Measurements from ENCODE around the gene ALKBH2.

Gene ALKBH2

DNA sequence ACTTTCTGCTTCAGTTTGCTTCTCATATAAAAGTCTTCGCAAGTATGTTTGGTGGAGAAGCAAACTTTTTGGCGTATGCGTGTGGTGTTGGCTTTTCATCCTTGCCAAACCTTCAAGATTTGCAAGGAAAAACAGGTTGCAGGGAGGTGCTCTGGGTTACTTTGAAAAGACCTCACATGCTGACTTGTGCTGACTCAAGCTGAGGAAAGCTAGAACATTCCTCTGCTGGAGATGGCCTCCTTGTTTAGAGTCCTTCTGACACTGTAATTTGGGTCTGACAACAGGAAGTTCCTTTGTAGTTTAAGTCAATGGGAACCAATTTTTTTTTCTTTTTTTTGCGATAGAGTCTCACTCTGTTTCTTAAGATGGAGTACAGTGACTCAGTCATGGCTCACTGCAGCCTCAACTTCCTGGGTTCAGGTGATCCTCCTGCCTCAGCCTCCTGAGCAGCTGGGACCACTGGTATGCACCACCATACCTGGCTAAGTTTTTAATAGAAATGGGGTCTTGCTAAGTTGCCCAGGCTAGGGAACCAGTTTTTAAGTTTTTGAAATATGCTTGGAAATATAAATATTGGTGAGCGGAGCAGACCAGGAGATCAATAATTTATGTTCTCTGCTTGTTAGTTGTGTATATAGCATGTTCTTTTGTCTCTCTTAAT, 20.5 kb upstream of the ALKBH2 start:
- no peak for DNase-seq

- no peak for DNase-seq
Measured at GRCh38 chr12:109112720-109113465, 19.6 kb upstream of the ALKBH2 start.

GRCh38 chr12:109110988-109111495, 17.8 kb upstream of the ALKBH2 start:
- DNase-seq, result peak; percentile 79

- DNase-seq, result no peak
Measured at GRCh38 chr12:109109746-109110350, 16.6 kb upstream of the ALKBH2 start.

- no peak for DNase-seq
Measured at GRCh38 chr12:109105176-109105575, 11.9 kb upstream of the ALKBH2 start.

DNA sequence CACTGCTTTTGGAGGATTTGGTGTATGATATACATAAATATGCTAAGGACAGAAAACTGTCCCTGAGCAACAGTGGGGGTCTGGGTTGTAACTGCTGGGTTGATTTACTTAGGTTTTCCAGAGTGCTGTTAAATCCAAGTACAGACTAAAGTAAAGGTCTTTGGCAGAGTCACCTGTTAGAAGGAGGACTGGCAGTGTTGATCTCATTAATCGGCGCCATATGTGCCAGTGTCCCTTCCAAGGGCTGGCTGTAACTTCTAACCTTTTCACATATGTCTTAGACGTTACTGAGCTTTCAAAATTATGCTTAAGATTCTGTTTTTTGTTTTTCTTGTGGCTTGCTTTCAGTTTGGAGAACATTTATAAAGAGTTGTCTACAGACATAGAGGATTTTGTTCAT, 9.2 kb upstream of the ALKBH2 start:
- DNase-seq, result no peak

DNA sequence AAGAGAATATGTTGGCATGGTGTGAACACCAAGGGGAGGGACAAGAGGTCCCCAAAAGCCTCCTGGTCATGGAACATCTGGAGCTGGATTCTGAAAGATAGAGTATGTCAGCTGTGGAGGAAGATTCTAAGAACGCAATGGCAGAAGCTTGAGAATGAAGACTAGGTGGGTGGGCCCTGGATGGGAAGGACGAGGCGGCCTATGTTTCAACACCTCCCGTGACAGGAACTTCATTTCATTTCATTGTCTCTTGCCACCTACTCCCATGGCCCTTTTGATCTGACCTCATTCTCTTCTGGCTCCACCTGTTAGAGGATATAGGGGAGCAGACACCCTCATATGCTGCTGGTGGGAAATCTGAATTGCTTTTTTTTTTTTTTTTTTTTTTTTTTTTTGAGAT, 7.5 kb upstream of the ALKBH2 start:
- no peak for DNase-seq

DNA sequence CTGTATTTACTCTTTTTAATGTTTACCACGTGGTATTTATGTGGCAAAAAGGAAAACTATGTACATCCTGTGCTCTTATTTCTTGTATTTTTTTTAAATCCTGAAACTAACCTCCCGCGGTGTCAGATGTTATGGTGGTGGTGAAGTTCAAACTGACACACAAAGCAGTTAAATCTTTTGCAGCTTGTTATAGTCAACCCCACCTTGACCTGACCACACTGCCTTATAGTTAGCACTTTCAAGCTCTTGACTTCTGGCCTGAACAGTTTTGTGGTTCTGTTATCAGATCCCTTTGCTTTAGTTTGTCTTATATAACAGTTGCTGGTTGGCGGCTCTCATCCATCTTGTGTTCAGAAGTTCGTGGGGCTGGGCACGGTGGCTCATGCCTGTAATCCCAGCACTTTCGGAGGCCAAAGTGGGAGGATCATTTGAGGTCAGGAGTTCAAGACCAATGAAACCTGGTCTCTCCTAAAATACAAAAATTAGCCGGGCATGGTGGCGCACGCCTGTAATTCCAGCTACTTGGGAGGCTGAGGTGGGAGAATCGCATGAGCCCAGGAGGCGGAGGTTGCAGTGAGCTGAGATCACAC, 6.3 kb upstream of the ALKBH2 start:
- DNase-seq, result no peak

DNA sequence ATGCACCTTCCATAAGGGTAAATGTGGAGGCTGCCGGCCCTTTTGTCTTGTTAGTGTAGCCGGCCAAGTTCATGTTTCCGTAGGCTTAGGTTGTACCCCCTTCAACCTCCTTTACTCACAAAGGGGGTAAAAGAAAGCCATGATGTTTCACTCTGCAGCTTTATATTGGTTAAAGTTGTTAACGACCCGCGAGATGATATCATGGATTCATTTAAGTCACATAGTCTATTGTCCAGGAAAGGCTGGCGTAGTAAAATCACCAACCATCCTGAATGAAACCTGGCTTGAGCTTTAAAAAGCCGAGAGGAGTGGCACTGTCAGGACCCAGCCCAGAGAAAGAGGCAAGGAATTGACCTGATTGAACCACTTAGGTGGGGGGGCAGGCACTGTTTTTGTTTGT, 5.4 kb upstream of the ALKBH2 start:
- DNase-seq, result peak; percentile 12

DNA sequence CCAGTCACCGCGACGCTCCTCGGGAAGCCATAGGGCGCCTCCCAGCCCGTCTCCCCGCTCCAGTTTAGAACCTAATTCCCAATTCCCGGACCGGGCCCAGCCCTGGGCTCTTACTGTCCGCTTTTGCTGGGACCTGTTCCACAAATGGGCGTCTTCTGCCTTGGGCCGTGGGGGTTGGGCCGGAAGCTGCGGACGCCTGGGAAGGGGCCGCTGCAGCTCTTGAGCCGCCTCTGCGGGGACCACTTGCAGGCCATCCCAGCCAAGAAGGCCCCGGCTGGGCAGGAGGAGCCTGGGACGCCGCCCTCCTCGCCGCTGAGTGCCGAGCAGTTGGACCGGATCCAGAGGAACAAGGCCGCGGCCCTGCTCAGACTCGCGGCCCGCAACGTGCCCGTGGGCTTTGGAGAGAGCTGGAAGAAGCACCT, 4.9 kb upstream of the ALKBH2 start:
- DNase-seq, result peak; percentile 53

GRCh38 chr12:109097435-109098182, 4.3 kb upstream of the ALKBH2 start, which contains the start of gene UNG:
Gene UNG (plus strand): TSS chr12:109097597. CDS start chr12:109097680, 83 bp downstream.
- DNase-seq, result peak; percentile 96

DNA sequence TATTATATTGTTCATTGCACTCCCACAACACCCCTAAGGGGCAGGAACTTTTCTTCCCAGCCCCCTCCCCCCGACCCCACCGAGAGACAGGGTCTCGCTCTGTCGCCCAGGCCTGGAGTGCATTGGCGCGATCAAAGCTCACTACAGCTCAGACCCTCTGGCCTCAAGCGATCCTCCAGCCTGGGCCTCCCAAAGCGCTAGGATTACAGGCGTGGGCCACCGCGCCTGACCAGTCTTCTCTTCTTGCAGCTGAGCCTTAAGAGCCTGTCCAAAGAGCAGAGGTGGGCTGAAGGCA, 3.8 kb upstream of the ALKBH2 start:
- DNase-seq, result no peak

- peak; percentile 7 for DNase-seq
Measured at GRCh38 chr12:109092497-109093021, 713 bp downstream of the ALKBH2 start.

- no peak for DNase-seq
Measured at GRCh38 chr12:109089683-109090082, 3.6 kb downstream of the ALKBH2 start.

GRCh38 chr12:109088818-109089217, 4.5 kb downstream of the ALKBH2 start:
- DNase-seq, result peak; percentile 12

GRCh38 chr12:109087250-109087649, 6.0 kb downstream of the ALKBH2 start:
- no peak for DNase-seq

- DNase-seq, result no peak
Measured at GRCh38 chr12:109085590-109085989, 7.7 kb downstream of the ALKBH2 start.

DNA sequence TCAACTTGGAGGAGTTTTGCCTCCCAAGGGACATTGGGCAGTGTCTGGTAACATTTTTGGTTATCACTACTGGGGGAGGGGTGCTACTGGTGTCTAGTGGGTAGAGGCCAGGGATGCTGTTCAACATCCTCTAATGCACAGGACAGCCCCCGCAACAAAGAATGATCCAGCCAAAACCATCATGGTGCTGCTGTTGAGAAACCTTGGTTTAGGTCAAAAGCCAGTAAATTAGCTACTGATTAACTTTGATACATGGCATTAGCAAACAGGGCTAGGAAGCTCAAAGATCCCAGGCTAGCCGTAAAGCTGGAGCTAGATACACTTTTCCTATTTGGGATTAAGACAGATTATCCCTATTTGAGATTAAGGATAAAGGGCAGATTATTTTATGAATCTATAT, 8.8 kb downstream of the ALKBH2 start:
- no peak for DNase-seq

- no peak for DNase-seq
Measured at GRCh38 chr12:109082751-109083150, 10.5 kb downstream of the ALKBH2 start.

GRCh38 chr12:109074866-109075265, 18.4 kb downstream of the ALKBH2 start:
- no peak for DNase-seq

DNA sequence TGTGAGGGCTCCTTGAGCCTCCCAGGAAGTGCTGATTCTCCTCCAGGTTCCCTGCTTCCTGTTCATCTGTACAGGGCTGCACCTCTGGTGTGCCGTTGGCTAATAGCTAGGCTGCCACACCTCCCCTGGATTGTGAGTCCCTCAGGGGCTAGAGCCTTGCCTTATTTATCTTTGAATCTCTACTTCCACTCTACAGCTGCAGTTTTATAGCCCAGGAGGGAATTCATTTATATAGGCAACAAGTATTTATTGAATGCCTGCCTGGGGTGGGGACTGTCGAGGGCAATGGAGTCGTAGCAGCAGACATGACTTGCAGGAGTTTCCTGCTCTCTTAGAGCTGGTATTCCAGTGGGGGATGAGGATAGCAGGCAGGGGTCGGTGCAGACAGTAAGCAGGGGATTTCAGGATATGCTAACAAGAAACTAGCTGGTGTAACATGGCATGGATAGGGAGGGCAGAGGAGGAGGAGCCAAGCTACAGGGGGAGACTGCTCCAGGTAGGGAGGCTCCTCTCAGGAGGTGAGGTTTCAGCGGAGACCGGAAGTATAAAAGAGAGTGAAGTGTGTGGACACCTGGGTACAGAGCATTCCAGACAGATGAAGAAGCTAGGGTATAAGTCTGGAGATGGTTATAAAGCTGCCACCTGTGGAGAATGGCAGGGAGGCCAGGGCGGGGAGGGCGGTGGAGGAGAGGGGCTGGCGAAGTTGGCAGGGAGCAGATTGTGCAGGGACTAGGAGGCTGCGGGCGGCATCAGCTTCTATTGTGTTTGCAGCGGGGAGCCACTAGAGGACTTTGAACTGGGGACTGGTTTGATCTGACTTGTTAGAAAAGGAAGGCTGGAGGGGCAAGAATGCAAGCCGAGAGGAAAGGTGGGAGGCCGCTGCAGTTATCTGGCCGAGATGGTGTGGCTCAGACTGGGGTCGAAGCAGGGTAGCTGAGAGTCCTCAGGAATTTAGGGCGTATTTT, 23.7 kb downstream of the ALKBH2 start:
- DNase-seq, result no peak

GRCh38 chr12:109065853-109066193, 27.4 kb downstream of the ALKBH2 start:
- no peak for DNase-seq

Data from fibroblast of upper back skin (primary cell).